Measurements from ENCODE around the gene SPAG6. TPM values are rescaled to one million over a fixed set of nuclear protein-coding genes. Genes with fewer than 3 reads are reported as not detected.

SPAG6 gene
- total and polyA plus RNA-seq, 2 of the 8 experiments (the other 6 are each of a cell fraction or from before 2014, with no cell fraction given) = 0.14 TPM; not detected in 1

DNA sequence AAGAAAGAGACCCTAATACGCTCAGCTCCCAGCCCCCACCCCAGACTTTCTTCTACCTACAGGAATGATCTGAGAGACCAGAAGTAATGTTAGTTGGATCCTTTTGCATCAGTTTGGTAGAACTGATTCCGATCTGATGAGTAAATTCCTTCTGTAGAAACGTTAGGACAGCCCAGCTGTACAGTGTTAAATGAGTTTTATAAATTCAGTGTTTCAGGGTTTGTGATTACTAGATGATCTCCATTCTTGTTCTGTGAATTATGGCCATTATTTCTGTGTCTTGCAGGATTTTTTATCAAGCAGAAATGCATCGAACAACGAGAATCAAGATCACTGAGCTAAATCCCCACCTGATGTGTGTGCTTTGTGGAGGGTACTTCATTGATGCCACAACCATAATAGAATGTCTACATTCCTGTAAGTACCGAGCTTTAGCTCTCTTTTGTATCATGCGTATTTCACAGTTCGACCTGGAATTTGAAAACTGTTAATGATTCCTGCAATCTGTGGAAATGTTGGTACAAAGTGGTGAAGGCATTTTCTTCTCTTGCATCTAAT lies 19.1 kb upstream of the SPAG6 start:
- Histone ChIP-seq H4K8ac (ENCODE audit: extremely low read depth, insufficient read depth, low read length) (no peak overlapping the region), H3K79me1 (ENCODE audit: low read depth, low read length) (no peaks in the 10 kb centered on the region), H3K18ac (ENCODE audit: extremely low read depth, low read length) (no peak overlapping the region), H2AFZ (ENCODE audit: low read length) (no peak overlapping the region), H2BK12ac (ENCODE audit: low read depth, low read length) (no peak overlapping the region), H4K5ac (ENCODE audit: insufficient read length, low read depth, low read length) (no peak overlapping the region), H3K36me3 (ENCODE audit: control insufficient read depth in 2 of 4, insufficient read depth in 4 of 4, low read length in 3 of 4) (no peaks in the 10 kb centered on the region; a peak in 2 of 8 replicates), H2BK5ac (ENCODE audit: low read depth, low read length) (no peak overlapping the region), H3K27me3 (replicated peaks in 1 of 4; ENCODE audit: control insufficient read depth in 3 of 4, extremely low read depth in 1 of 4, insufficient read depth in 3 of 4, low read length in 3 of 4) (peaks cover 32 to 54% (median 46%) of the 10 kb centered on the region in 4 experiments), H3K4me2 (ENCODE audit: insufficient read depth in 1 of 2, low read depth in 2 of 2, low read length in 2 of 2) (peak overlapping the region; percentile 55 to 81), H2BK120ac (replicated peaks; ENCODE audit: low read depth, low read length) (no peak overlapping the region), H4K20me1 (replicated peaks in 1 of 2; ENCODE audit: control insufficient read depth in 1 of 2, insufficient read depth in 2 of 2, low read length in 2 of 2) (peaks cover 7 to 14% of the 10 kb centered on the region in 2 experiments), H3K4ac (replicated peaks; ENCODE audit: insufficient read length, low read depth, low read length) (no peak overlapping the region), H3K14ac (ENCODE audit: insufficient read length) (no peak overlapping the region), H2AK5ac (ENCODE audit: low read depth, low read length) (no peak overlapping the region), H3K23me2 (ENCODE audit: low read depth, low read length) (peaks cover 8% of the 10 kb centered on the region), H3K4me1 (replicated peaks in 1 of 4; ENCODE audit: control insufficient read depth in 3 of 4, insufficient read depth in 4 of 4, low read length in 3 of 4) (peaks cover 6 to 21% (median 7%) of the 10 kb centered on the region in 4 experiments; a peak in 5 of 7 replicates), H2BK20ac (ENCODE audit: low read length) (no peak overlapping the region), H3K23ac (ENCODE audit: insufficient read length) (no peak overlapping the region), H3K9me3 (ENCODE audit: insufficient read depth in 2 of 2, low read depth in 1 of 2, low read length in 1 of 2) (no peaks in the 10 kb centered on the region), H3K79me2 (ENCODE audit: control insufficient read depth in 1 of 2, insufficient read depth in 2 of 2, low read length in 2 of 2) (no peaks in the 10 kb centered on the region), H2BK15ac (ENCODE audit: low read length) (no peak overlapping the region), H3K27ac (ENCODE audit: low read depth, low read length) (no peak overlapping the region), H3K4me3 (ENCODE audit: extremely low read depth in 1 of 4, insufficient read depth in 2 of 4, low read depth in 3 of 4, low read length in 4 of 4) (peak overlapping the region; percentile 35 to 61 (median 44); a peak in 6 of 8 replicates), H4K91ac (replicated peaks; ENCODE audit: insufficient read length, low read length) (no peak overlapping the region), H3K56ac (replicated peaks; ENCODE audit: insufficient read length, low read depth, low read length) (no peak overlapping the region), H3K9ac (replicated peaks in 1 of 4; ENCODE audit: extremely low read depth in 1 of 4, low read depth in 3 of 4, low read length in 3 of 4) (no peak overlapping the region)
- ChIA-PET CTCF (ENCODE audit: partially characterized antibody) (interaction anchor here (0.5 to 0.6 kb wide), 2 partner anchors 59 to 421 kb away, joined by 3 read pairs; no protein-coding TSS in a partner anchor), POLR2A (ENCODE audit: partially characterized antibody) (interaction anchor here (0.9 to 1.1 kb wide), 2 partner anchors 9 to 10 kb away, joined by 3 to 4 read pairs; partner anchors contain the start of gene COMMD3)
- 15% methylated on average over 8 of the region's 8 CpGs; no CpG with 5 or more reads in 1 of the 2 experiments for WGBS, 2 experiments (ENCODE audit: extremely low coverage in 1 of 2, insufficient coverage in 1 of 2, insufficient read length in 1 of 2, insufficient replicate concordance in 2 of 2, low coverage in 1 of 2, low lambda C conversion rate in 2 of 2, missing lambda C conversion rate in 1 of 2)
- TF ChIP-seq SIRT6 (IDR thresholded peaks at IDR 0.05; ENCODE audit: low read length) = no peak
- TF ChIP-seq CBX5 (IDR thresholded peaks at IDR 0.05; ENCODE audit: low read depth, low read length) = no peak
- no peak for TF ChIP-seq RNF2 (IDR thresholded peaks at IDR 0.05; ENCODE audit: borderline replicate concordance, low read depth, low read length, missing control alignments, poor library complexity, severe bottlenecking)
- peak; percentile 64 for TF ChIP-seq SUZ12 (IDR thresholded peaks at IDR 0.05; ENCODE audit: low read length)
- TF ChIP-seq POLR2A (IDR thresholded peaks at IDR 0.05; ENCODE audit: control extremely low read depth in 1 of 2, low read depth in 2 of 2, low read length in 2 of 2) = no peak
- TF ChIP-seq EGR1 (IDR thresholded peaks at IDR 0.05; ENCODE audit: borderline replicate concordance, low read depth, low read length) = no peak
- FAIRE-seq = no peak
- no peak for DNase-seq (ENCODE audit: low read depth in 1 of 2, low spot score in 2 of 2)

All from H1 (cell line).